ENCODE measurements around the gene TMEM204. TPM values are rescaled to one million over a fixed set of nuclear protein-coding genes. Genes with fewer than 3 reads are reported as not detected.

Gene TMEM204
- total RNA-seq, 1 donor from 2014 or later: 1.0 TPM

- H3K27me3 Mint-ChIP-seq: no peaks in the 10 kb centered on the region
- DNase-seq (ENCODE audit: extremely low spot score, unreplicated experiment): no peak
- no peaks in the 10 kb centered on the region for H3K36me3 Mint-ChIP-seq
- no peak for TF ChIP-seq CTCF (conservative IDR thresholded peaks at IDR 0.05)
- H3K4me1 Mint-ChIP-seq (ENCODE audit: unreplicated experiment): peaks cover 19% of the 10 kb centered on the region
- no peaks in the 10 kb centered on the region for H3K9me3 Mint-ChIP-seq
- peak overlapping the region; percentile 36 for H3K4me3 Mint-ChIP-seq
- H3K27ac Mint-ChIP-seq: peak overlapping the region; percentile 64
Observed at GRCh38 chr16:1530883-1531637, 2.4 kb upstream of the TMEM204 start.

- Mint-ChIP-seq H3K27ac (no peak overlapping the region), H3K4me3 (no peak overlapping the region), H3K4me1 (ENCODE audit: unreplicated experiment) (peaks cover 20% of the 10 kb centered on the region), H3K36me3 (no peaks in the 10 kb centered on the region), H3K27me3 (no peaks in the 10 kb centered on the region), H3K9me3 (no peaks in the 10 kb centered on the region)
- DNase-seq (ENCODE audit: extremely low spot score, unreplicated experiment): no peak
- TF ChIP-seq CTCF (conservative IDR thresholded peaks at IDR 0.05): no peak
Observed at GRCh38 chr16:1531638-1531910, 1.9 kb upstream of the TMEM204 start.

- Mint-ChIP-seq H3K27me3 (no peaks in the 10 kb centered on the region), H3K27ac (no peak overlapping the region), H3K4me3 (no peak overlapping the region), H3K4me1 (ENCODE audit: unreplicated experiment) (peaks cover 22% of the 10 kb centered on the region), H3K36me3 (no peaks in the 10 kb centered on the region), H3K9me3 (no peaks in the 10 kb centered on the region)
- no peak for DNase-seq (ENCODE audit: extremely low spot score, unreplicated experiment)
- TF ChIP-seq CTCF (conservative IDR thresholded peaks at IDR 0.05): no peak
Observed at GRCh38 chr16:1532081-1532760, 1.2 kb upstream of the TMEM204 start.

GRCh38 chr16:1532771-1533170, 695 bp upstream of the TMEM204 start:
- DNase-seq (ENCODE audit: extremely low spot score, unreplicated experiment): no peak
- Mint-ChIP-seq H3K4me1 (ENCODE audit: unreplicated experiment) (peaks cover 22% of the 10 kb centered on the region), H3K27me3 (no peaks in the 10 kb centered on the region), H3K27ac (no peak overlapping the region), H3K9me3 (no peaks in the 10 kb centered on the region), H3K4me3 (no peak overlapping the region), H3K36me3 (no peaks in the 10 kb centered on the region)
- TF ChIP-seq CTCF (conservative IDR thresholded peaks at IDR 0.05): no peak

- DNase-seq (ENCODE audit: extremely low spot score, unreplicated experiment): no peak
- H3K36me3 Mint-ChIP-seq: no peaks in the 10 kb centered on the region
- peak overlapping the region; percentile 19 for H3K4me3 Mint-ChIP-seq
- TF ChIP-seq CTCF (conservative IDR thresholded peaks at IDR 0.05): no peak
- H3K27ac Mint-ChIP-seq: peak overlapping the region; percentile 29
- H3K27me3 Mint-ChIP-seq: no peaks in the 10 kb centered on the region
- peaks cover 19% of the 10 kb centered on the region for H3K4me1 Mint-ChIP-seq (ENCODE audit: unreplicated experiment)
- H3K9me3 Mint-ChIP-seq: no peaks in the 10 kb centered on the region
Observed at GRCh38 chr16:1534021-1535020, 855 bp downstream of the TMEM204 start.

All from type B pancreatic cell (in vitro differentiated cells).